ENCODE measurements around the gene TMEM272. TPM values are rescaled to one million over a fixed set of nuclear protein-coding genes. Genes with fewer than 3 reads are reported as not detected.
A peak's percentile ranks its signal among the peaks of the same experiment; 100 is the strongest.

Gene TMEM272
- total RNA-seq, 2 experiments from 2014 or later = 0.23 to 0.29 TPM

DNA sequence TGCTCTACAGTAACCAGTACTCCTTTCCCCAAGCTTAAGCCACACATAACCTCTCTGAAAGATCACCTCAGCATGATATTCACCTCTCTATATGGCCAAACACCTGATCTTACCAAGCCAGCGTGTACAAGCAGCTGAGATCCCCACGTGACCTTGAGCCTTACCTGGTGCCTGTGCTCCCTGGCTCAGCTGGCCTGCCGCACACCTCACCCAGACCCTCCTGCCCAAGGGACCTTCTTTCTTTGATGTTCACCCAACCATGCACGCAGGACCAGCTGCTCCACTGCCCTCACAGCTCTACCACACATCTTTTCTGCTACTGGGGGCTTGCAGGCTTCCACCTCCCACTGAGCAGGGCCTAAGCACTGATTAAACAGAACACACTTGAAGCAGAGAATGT is 50.0 kb downstream of the TMEM272 start:
- no peak for DNase-seq
- Mint-ChIP-seq H3K9me3 (ENCODE audit: insufficient read depth) (no peaks in the 10 kb centered on the region), H3K27ac (no peak overlapping the region), H3K4me1 (ENCODE audit: low read depth) (peaks cover 9% of the 10 kb centered on the region), H3K36me3 (ENCODE audit: low read depth) (no peaks in the 10 kb centered on the region), H3K27me3 (ENCODE audit: low read depth) (no peaks in the 10 kb centered on the region), H3K4me3 (no peak overlapping the region)
- ChIA-PET POLR2A (interaction anchor here (2.1 kb wide), 1 partner anchor 342 kb away, joined by 6 read pairs; the partner anchor contains the start of gene INTS6), CTCF (interaction anchor here (0.6 to 1.6 kb wide), 5 partner anchors 11 to 1988 kb away, joined by 3 to 6 read pairs (median 3); no protein-coding TSS in a partner anchor)
- no peak for ATAC-seq

DNA sequence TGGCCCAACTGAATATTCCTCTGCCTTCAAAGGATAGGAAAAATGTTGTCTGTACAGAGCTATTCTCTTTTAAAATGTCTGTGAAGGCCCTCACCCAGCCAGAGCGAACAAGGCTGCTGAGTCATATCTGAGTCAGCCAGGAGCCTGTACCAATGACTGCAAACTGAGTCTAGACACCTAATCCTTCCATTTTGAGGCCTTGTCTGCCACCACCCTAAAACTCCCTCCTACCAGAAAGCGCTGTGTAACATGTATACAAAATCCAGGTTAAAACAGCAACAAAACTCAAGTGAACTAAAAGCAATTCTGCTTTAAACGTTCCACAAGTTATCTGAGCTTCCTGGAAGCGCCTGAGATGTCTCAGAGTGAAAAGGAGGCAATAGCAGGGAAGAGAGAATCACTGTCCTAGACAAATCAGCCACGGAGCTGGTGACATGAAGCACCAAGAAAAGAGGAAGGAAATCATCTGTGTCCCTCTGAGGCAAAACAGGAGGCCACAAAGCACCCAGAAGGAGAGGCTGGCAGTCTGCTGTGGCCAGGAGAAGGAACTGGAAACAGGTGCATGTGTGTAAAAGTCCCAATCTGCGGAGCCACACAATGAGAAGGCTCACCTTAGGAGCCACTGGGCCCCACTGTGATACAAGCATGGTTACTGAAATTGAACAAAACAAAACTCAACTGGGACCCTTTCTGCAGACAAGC is 51.3 kb downstream of the TMEM272 start:
- H3K4me1 Mint-ChIP-seq (ENCODE audit: low read depth) = peaks cover 9% of the 10 kb centered on the region
- H3K27ac Mint-ChIP-seq = peak overlapping the region; percentile 6
- H3K36me3 Mint-ChIP-seq (ENCODE audit: low read depth) = no peaks in the 10 kb centered on the region
- CTCF ChIA-PET = interaction anchor here (0.9 to 1.3 kb wide), 2 partner anchors 22 to 340 kb away, joined by 3 read pairs; no protein-coding TSS in a partner anchor
- no peak for ATAC-seq
- H3K9me3 Mint-ChIP-seq (ENCODE audit: insufficient read depth) = no peaks in the 10 kb centered on the region
- H3K27me3 Mint-ChIP-seq (ENCODE audit: low read depth) = no peaks in the 10 kb centered on the region
- POLR2A ChIA-PET = no interaction called here
- no peak for DNase-seq
- H3K4me3 Mint-ChIP-seq = no peak overlapping the region

DNA sequence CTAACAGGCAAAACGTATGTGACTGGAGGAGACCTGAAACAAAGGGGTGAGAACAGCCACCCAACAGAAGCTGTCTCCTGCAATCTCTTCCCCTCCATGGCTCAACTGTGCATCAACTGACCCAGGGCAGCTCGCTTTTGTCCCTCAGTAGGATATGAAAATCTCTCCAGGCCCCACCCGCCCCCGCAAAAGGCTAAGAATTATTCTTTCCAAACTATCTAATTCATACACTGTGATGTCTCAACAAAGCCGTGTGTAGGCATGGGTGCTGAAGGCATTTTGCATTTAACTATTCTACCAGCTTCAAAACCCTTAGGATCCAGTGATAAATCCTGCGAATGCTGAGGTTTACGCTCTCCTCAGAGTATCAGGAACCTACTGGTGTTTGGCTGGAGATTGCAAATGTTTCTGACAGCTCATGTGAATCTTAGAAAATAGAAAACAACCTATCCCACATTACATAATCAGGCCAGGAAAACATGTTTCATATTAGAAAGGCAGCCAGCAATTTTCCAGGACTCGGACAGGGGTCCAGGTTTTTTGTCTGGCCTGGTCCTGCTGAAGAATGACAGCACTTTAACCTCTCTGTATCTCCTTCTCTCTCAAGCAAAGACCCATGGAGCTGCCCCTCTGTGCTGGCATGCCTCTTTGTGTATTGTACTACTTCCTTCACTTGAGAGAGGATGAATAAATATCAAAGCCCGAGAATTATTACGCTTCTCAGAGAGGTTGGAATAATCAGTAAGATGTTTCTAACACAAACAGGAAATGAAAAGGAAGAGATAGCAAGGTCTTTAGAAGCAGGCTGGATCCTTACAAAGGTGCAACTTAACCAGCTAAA is 58.3 kb downstream of the TMEM272 start:
- no peak overlapping the region for H3K27ac Mint-ChIP-seq
- no peaks in the 10 kb centered on the region for H3K36me3 Mint-ChIP-seq (ENCODE audit: low read depth)
- DNase-seq = no peak
- no peaks in the 10 kb centered on the region for H3K9me3 Mint-ChIP-seq (ENCODE audit: insufficient read depth)
- ChIA-PET POLR2A (interaction anchor here (0.7 to 1.4 kb wide), 2 partner anchors 11 kb away, joined by 3 read pairs; no protein-coding TSS in a partner anchor), CTCF (interaction anchor here (1.7 to 2.3 kb wide), 2 partner anchors 11 to 342 kb away, joined by 4 to 17 read pairs; no protein-coding TSS in a partner anchor)
- H3K4me3 Mint-ChIP-seq = no peak overlapping the region
- no peak for ATAC-seq
- H3K4me1 Mint-ChIP-seq (ENCODE audit: low read depth) = no peaks in the 10 kb centered on the region
- no peaks in the 10 kb centered on the region for H3K27me3 Mint-ChIP-seq (ENCODE audit: low read depth)

DNA sequence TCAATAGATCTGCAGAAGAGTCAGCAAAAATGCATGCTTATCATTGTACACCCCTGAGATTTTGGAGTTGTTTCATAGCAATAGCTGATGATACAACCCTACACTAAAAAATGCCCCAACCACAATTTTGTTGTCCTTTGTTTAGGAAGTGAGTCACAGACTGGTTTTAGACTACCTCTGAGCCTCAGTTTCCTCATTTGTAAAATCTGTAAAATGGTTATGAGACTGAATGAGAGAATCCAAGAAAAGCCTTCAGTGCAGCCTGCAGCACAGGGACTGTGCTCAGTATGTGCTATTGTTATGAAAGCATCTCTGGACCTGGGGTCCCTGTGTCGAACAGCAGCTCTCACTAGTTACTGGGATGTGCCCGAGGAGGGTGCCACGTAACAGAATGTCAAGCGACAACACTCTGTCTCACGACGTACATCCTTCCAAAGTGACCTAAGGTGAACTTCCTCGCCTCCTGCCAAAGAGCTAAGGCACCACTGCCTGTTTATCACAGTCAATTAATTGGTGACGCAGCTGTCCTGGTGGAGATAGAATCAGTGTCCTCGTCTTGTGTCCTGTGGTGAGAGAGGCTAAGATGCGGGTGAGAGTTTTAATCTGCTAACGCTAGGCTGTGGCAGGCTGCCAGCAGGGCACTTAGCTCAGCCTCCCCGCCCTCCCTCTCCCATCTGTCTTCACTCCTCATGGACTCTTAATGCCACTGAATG is 59.1 kb downstream of the TMEM272 start:
- Mint-ChIP-seq H3K36me3 (ENCODE audit: low read depth) (no peaks in the 10 kb centered on the region), H3K9me3 (ENCODE audit: insufficient read depth) (no peaks in the 10 kb centered on the region), H3K4me3 (no peak overlapping the region), H3K27ac (no peak overlapping the region), H3K27me3 (ENCODE audit: low read depth) (no peaks in the 10 kb centered on the region), H3K4me1 (ENCODE audit: low read depth) (no peaks in the 10 kb centered on the region)
- ATAC-seq (no peak), DNase-seq (no peak)
- ChIA-PET CTCF (interaction anchor here (1.7 to 2.3 kb wide), 2 partner anchors 12 to 341 kb away, joined by 4 to 17 read pairs; no protein-coding TSS in a partner anchor), POLR2A (interaction anchor here (1.4 kb wide), 1 partner anchor 12 kb away, joined by 3 read pairs; no protein-coding TSS in a partner anchor)

DNA sequence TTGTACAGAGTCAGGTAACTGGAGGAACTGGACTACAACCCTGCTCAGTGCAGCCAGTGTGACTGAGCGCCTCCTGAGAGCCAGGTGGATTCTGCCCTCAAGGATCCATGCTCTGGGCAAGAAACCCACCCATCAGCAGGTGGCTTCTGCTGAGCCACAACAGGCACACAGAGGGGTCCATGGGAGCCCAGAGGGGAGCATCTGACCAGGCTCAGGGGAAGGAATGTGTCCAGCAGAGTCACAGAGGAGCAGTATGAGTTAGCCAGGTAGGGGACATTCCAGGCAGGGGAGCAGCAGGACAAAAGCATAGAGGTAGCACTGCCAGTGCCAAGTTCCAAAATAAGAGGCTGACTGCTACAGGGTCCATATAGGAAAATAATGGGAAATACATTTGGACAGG is 60.9 kb downstream of the TMEM272 start:
- Mint-ChIP-seq H3K27ac (no peak overlapping the region), H3K36me3 (ENCODE audit: low read depth) (no peaks in the 10 kb centered on the region), H3K4me3 (no peak overlapping the region), H3K9me3 (ENCODE audit: insufficient read depth) (no peaks in the 10 kb centered on the region), H3K27me3 (ENCODE audit: low read depth) (no peaks in the 10 kb centered on the region), H3K4me1 (ENCODE audit: low read depth) (no peaks in the 10 kb centered on the region)
- no peak for ATAC-seq
- POLR2A ChIA-PET = no interaction called here
- DNase-seq = no peak
- CTCF ChIA-PET = no interaction called here

DNA sequence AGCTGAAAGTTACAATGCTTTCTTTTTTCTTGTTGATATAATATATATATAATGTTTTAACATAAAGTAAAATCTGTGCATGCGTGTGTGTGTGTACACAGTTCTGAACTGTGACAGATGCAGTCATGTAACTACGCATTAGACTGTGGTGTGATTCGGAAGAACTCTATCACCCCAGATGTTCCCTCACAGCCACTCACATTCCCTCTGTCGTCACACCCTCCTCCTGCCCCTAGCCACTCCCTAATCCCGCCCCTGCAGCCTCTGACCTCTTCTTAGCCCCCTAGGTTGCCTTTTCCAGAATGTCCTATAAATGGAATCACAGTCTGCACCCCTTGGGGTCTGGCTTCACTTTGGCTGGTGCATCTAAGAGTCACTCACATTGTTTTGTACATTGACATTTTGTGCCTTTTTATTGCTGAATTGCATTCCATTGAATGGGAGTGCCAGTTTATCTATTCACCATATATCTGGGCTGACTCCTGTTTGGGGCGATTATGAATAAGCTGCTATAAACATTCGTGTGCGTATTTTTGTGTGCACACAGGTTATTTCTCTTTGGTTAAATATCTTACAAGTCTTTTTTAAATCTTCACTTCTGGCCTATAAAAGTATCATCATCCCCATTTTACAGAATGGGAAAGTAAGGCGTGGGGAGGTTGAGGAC is 61.4 kb downstream of the TMEM272 start:
- no peak overlapping the region for H3K27ac Mint-ChIP-seq
- H3K4me3 Mint-ChIP-seq = no peak overlapping the region
- ATAC-seq = no peak
- no peaks in the 10 kb centered on the region for H3K27me3 Mint-ChIP-seq (ENCODE audit: low read depth)
- ChIA-PET CTCF (no interaction called here), POLR2A (no interaction called here)
- no peaks in the 10 kb centered on the region for H3K9me3 Mint-ChIP-seq (ENCODE audit: insufficient read depth)
- DNase-seq = no peak
- H3K36me3 Mint-ChIP-seq (ENCODE audit: low read depth) = no peaks in the 10 kb centered on the region
- no peaks in the 10 kb centered on the region for H3K4me1 Mint-ChIP-seq (ENCODE audit: low read depth)

DNA sequence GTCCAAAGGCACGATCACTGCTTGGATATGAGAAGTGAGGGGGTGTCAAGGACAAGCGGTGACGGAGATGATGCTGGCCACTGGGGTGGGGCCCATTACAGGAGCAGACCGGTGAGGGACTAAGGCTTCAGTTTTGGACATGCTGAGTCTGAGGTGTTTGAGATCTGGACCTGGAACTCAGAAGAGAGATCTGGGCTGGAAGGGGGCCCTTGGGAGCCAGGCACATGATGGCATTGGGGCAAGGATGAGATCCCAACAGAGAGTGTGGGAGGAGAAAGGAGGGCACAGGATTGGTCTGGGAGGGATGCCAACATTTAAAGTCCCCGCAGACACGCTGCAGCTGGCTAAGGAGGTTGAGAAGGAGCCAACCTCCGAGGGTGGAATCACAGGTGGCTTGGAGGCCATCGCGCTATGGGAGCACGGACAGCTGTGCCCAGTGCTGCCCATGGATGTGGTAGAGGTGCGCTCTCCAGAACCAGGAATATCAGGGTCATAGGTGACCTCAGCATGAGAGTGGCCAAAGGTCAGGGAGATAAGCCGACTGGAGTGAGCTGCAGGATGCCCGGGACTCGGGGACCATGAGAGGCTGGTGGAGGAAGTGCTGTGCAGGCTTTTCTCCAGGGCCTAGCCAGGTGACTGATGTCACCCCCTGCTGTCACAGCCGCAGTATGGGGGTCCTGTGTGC is 62.8 kb downstream of the TMEM272 start:
- CTCF ChIA-PET = no interaction called here
- DNase-seq (no peak), ATAC-seq (no peak)
- no peak overlapping the region for H3K4me3 Mint-ChIP-seq
- H3K4me1 Mint-ChIP-seq (ENCODE audit: low read depth) = no peaks in the 10 kb centered on the region
- H3K27ac Mint-ChIP-seq = no peak overlapping the region
- no peaks in the 10 kb centered on the region for H3K9me3 Mint-ChIP-seq (ENCODE audit: insufficient read depth)
- no peaks in the 10 kb centered on the region for H3K36me3 Mint-ChIP-seq (ENCODE audit: low read depth)
- POLR2A ChIA-PET = no interaction called here
- H3K27me3 Mint-ChIP-seq (ENCODE audit: low read depth) = no peaks in the 10 kb centered on the region

DNA sequence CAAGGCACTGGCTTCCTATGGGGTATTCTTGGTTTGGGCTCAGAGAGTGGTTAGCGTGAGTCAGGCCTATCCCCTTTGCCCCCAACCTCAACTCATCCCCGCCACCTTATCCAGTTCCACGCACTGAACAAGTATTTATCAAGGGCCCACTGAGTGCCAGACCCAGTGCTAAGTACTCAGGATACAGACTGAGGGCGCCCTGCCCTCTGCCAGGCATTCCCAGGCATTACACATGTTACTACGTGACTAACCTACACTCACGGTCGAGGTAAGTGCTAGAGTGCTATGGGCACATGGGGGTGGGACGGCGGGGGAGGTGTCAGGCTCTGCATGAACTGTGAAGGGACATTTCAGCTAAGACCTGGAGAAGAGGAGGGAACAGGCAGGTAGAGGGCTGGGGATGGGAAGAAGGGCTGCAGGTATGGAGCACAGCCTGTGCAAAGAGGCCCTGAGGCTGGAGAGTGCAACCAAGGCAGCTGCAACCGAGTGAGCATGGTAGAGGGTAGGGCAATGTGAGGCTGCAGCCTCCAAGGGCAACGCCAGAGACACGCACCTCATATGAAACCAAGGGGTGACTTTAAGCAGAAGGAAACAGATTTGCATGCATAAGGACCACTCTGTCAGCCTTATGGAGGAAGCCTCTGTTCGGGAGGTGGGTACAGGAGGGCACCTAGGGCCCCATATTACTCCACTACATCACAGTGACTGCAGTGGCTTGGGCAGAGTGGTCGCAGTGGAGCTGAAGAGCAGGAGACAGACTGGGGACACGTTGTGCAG is 63.5 kb downstream of the TMEM272 start:
- H3K27me3 Mint-ChIP-seq (ENCODE audit: low read depth) = no peaks in the 10 kb centered on the region
- no peak overlapping the region for H3K4me3 Mint-ChIP-seq
- H3K27ac Mint-ChIP-seq = no peak overlapping the region
- no peak for DNase-seq
- peak; percentile 61 for ATAC-seq
- H3K4me1 Mint-ChIP-seq (ENCODE audit: low read depth) = no peaks in the 10 kb centered on the region
- no peaks in the 10 kb centered on the region for H3K9me3 Mint-ChIP-seq (ENCODE audit: insufficient read depth)
- POLR2A ChIA-PET = no interaction called here
- no peaks in the 10 kb centered on the region for H3K36me3 Mint-ChIP-seq (ENCODE audit: low read depth)
- CTCF ChIA-PET = interaction anchor here (1.0 kb wide), 2 partner anchors 16 to 495 kb away, joined by 3 to 4 read pairs; no protein-coding TSS in a partner anchor

DNA sequence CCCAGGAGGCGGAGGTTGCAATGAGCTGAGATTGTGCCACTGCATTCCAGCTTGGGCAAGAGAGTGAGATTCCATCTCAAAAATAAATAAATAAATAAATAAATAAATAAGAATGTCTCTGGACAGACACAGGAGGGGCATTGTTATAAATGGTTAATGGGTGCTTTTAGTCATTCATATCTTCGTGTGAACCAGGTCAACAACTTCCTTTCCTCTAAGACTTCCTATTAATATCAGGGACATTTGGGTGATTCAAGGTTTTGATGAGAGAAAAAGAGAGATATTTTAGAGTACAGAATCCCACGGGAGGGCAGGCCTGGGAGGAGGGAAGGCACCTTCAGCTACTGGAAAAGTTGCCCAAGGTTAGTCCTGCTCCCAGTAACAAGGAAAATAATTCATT is 64.9 kb downstream of the TMEM272 start:
- ChIA-PET POLR2A (no interaction called here), CTCF (no interaction called here)
- Mint-ChIP-seq H3K36me3 (ENCODE audit: low read depth) (no peaks in the 10 kb centered on the region), H3K27ac (no peak overlapping the region), H3K4me1 (ENCODE audit: low read depth) (no peaks in the 10 kb centered on the region), H3K9me3 (ENCODE audit: insufficient read depth) (no peaks in the 10 kb centered on the region), H3K27me3 (ENCODE audit: low read depth) (no peaks in the 10 kb centered on the region), H3K4me3 (no peak overlapping the region)
- ATAC-seq (no peak), DNase-seq (no peak)

DNA sequence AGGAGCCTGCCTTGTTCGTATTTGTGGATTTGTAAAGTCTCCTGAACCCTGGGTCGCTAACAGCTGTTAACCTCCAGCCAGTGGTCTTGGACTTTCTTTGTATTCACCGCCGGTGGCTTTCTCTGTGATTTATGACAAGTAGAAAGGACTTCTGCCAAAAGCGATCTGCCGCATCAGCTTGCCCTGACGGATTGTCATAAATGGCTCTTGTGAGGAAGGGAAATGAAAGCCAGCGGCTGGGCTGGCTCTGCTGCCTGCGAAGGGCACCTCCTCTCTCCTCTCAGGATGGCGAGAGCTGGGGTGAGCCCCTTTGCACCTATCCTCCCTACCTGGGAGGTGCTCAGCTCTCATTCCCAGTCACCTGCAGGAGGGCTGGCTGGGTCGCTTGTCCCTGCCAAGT is 66.6 kb downstream of the TMEM272 start:
- H3K36me3 Mint-ChIP-seq (ENCODE audit: low read depth) = no peaks in the 10 kb centered on the region
- no peaks in the 10 kb centered on the region for H3K27me3 Mint-ChIP-seq (ENCODE audit: low read depth)
- CTCF ChIA-PET = interaction anchor here (1.9 kb wide), 1 partner anchor 19 kb away, joined by 5 read pairs; no protein-coding TSS in a partner anchor
- H3K4me3 Mint-ChIP-seq = no peak overlapping the region
- H3K4me1 Mint-ChIP-seq (ENCODE audit: low read depth) = no peaks in the 10 kb centered on the region
- no peak overlapping the region for H3K27ac Mint-ChIP-seq
- ATAC-seq = no peak
- H3K9me3 Mint-ChIP-seq (ENCODE audit: insufficient read depth) = no peaks in the 10 kb centered on the region
- DNase-seq = no peak
- POLR2A ChIA-PET = no interaction called here
